ENCODE results near the gene AIFM2. TPM values are rescaled to one million over a fixed set of nuclear protein-coding genes. Genes with fewer than 3 reads are reported as not detected.

Gene AIFM2
- total and polyA plus RNA-seq, 2 donors (not counting 1 experiment from before 2014, with no cell fraction given) = 11.1 to 15.5 TPM

DNA sequence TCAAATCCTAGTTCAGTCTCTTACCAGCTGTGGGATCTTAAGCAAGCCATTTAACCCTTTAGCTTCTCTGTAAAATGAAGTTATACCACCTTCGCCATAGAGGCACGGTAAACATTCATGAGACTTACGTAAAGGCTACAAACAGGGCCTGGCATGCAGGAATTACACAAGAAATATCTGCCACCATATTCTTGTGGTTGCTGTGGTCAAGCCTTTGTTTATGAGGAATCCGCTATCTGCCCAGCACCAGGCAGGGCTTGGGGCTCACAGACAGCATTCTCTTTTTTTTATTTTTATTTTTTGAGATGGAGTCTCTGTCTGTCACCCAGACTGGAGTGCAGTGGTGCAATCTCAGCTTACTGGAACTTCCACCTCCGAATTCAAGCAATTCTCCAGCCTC lies 9.9 kb downstream of the AIFM2 start:
- no peak for TF ChIP-seq EZH2 (IDR thresholded peaks at IDR 0.05; ENCODE audit: low read length, missing control alignments)

DNA sequence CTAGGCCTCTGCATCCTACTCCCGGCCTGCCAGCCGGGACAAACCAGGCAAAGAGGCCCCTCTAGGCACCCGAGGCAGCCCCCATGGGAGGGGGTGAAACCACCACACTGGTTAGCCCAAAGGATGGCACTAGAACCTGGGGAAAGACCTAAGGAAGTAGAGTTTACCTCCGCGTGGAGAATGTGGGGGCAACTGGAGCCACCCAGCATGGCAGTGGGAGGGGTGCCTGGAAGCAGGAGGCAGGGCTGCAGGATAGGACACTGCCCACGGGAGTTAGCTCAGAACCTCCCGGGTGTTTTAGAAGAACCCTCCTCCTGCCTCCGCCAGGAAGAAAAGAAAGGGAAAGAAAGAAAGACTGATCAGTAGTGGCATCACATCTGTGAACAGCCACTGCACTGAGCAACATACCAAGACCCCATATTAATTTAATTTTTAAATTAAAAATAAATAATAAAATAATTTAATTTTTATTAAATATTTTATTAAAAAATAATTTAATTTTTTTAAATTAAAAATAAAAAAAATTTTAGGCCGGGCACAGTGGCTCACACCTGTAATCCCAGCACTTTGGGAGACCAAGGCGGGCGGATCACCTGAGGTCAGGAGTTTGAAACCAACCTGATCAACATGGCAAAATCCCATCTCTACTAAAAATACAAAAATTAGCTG lies 11.2 kb downstream of the AIFM2 start:
- Histone ChIP-seq H3K27ac (ENCODE audit: insufficient read depth, low read length) (no peak overlapping the region), H3K9ac (ENCODE audit: insufficient read depth, low read length) (no peak overlapping the region), H3K4me2 (ENCODE audit: extremely low read depth, insufficient read depth, low read length) (no peak overlapping the region), H3K9me3 (ENCODE audit: control insufficient read depth, insufficient read depth, low read depth, low read length) (no peaks in the 10 kb centered on the region), H3K4me1 (ENCODE audit: control insufficient read depth, extremely low read depth, insufficient read depth, low read length) (no peaks in the 10 kb centered on the region), H3K27me3 (ENCODE audit: control insufficient read depth, insufficient read depth, low read length) (no peaks in the 10 kb centered on the region), H4K20me1 (ENCODE audit: control insufficient read depth, extremely low read depth, insufficient read depth, low read length) (no peaks in the 10 kb centered on the region), H3K36me3 (ENCODE audit: control insufficient read depth, insufficient read depth, low read length) (peaks cover 6% of the 10 kb centered on the region), H3K79me2 (ENCODE audit: control insufficient read depth, insufficient read depth, low read length) (no peaks in the 10 kb centered on the region), H3K4me3 (replicated peaks in 1 of 4; ENCODE audit: control extremely low read depth in 1 of 4, insufficient read depth in 1 of 4, low read depth in 3 of 4, low read length in 4 of 4) (no peak overlapping the region), H2AFZ (ENCODE audit: low read length) (no peak overlapping the region)
- TF ChIP-seq EZH2 (IDR thresholded peaks at IDR 0.05; ENCODE audit: low read length, missing control alignments) = no peak
- TF ChIP-seq, protein P1, sequence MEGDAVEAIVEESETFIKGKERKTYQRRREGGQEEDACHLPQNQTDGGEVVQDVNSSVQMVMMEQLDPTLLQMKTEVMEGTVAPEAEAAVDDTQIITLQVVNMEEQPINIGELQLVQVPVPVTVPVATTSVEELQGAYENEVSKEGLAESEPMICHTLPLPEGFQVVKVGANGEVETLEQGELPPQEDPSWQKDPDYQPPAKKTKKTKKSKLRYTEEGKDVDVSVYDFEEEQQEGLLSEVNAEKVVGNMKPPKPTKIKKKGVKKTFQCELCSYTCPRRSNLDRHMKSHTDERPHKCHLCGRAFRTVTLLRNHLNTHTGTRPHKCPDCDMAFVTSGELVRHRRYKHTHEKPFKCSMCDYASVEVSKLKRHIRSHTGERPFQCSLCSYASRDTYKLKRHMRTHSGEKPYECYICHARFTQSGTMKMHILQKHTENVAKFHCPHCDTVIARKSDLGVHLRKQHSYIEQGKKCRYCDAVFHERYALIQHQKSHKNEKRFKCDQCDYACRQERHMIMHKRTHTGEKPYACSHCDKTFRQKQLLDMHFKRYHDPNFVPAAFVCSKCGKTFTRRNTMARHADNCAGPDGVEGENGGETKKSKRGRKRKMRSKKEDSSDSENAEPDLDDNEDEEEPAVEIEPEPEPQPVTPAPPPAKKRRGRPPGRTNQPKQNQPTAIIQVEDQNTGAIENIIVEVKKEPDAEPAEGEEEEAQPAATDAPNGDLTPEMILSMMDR (conservative IDR thresholded peaks at IDR 0.05 in 1 of 2, IDR thresholded peaks at IDR 0.05 in 1 of 2; ENCODE audit: low read depth in 1 of 2, low read length in 2 of 2) = no peak
- DNase-seq (ENCODE audit: low read depth in 2 of 2) = no peak

More for the DNA sequence above, 9.9 kb downstream of the AIFM2 start:
- H3K9me3 ChIP-seq (ENCODE audit: control insufficient read depth, insufficient read depth, low read depth, low read length) = no peaks in the 10 kb centered on the region
- H3K9ac ChIP-seq (ENCODE audit: insufficient read depth, low read length) = no peak overlapping the region
- peak; percentile 8 to 41 for DNase-seq (ENCODE audit: low read depth in 2 of 2)
- H3K4me3 ChIP-seq (replicated peaks in 1 of 4; ENCODE audit: control extremely low read depth in 1 of 4, insufficient read depth in 1 of 4, low read depth in 3 of 4, low read length in 4 of 4) = no peak overlapping the region
- H3K27ac ChIP-seq (ENCODE audit: insufficient read depth, low read length) = no peak overlapping the region
- no peaks in the 10 kb centered on the region for H3K4me1 ChIP-seq (ENCODE audit: control insufficient read depth, extremely low read depth, insufficient read depth, low read length)
- H3K79me2 ChIP-seq (ENCODE audit: control insufficient read depth, insufficient read depth, low read length) = no peaks in the 10 kb centered on the region
- H3K4me2 ChIP-seq (ENCODE audit: extremely low read depth, insufficient read depth, low read length) = no peak overlapping the region
- H4K20me1 ChIP-seq (ENCODE audit: control insufficient read depth, extremely low read depth, insufficient read depth, low read length) = no peaks in the 10 kb centered on the region
- H3K36me3 ChIP-seq (ENCODE audit: control insufficient read depth, insufficient read depth, low read length) = peaks cover 5% of the 10 kb centered on the region
- H2AFZ ChIP-seq (ENCODE audit: low read length) = no peak overlapping the region
- H3K27me3 ChIP-seq (ENCODE audit: control insufficient read depth, insufficient read depth, low read length) = no peaks in the 10 kb centered on the region

DNA sequence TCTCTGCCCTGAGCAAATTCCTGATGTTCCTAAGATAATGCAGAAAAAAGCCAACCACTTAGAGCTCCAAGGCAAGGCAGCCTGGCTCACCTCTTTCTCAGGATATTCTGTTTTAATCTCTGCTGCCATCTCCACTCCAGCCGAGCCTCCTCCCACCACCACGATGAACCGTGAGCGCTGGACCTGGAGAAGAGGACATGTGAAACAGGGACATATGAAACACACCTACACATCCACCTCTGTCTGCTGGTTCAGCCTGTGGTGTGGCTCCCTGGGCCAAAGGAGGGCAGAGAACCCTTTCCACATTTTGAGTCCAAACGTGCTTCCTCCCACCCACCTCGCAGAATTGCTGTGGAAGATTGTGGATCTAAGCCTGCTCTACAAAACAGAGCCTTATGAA lies 12.2 kb downstream of the AIFM2 start:
- Histone ChIP-seq H2AFZ (ENCODE audit: low read length) (no peak overlapping the region), H3K4me1 (ENCODE audit: control insufficient read depth, extremely low read depth, insufficient read depth, low read length) (no peaks in the 10 kb centered on the region), H3K27ac (ENCODE audit: insufficient read depth, low read length) (no peak overlapping the region), H3K4me2 (ENCODE audit: extremely low read depth, insufficient read depth, low read length) (no peak overlapping the region), H4K20me1 (ENCODE audit: control insufficient read depth, extremely low read depth, insufficient read depth, low read length) (no peaks in the 10 kb centered on the region), H3K27me3 (ENCODE audit: control insufficient read depth, insufficient read depth, low read length) (no peaks in the 10 kb centered on the region), H3K36me3 (ENCODE audit: control insufficient read depth, insufficient read depth, low read length) (peaks cover 6% of the 10 kb centered on the region), H3K4me3 (replicated peaks in 1 of 4; ENCODE audit: control extremely low read depth in 1 of 4, insufficient read depth in 1 of 4, low read depth in 3 of 4, low read length in 4 of 4) (no peak overlapping the region), H3K79me2 (ENCODE audit: control insufficient read depth, insufficient read depth, low read length) (no peaks in the 10 kb centered on the region), H3K9ac (ENCODE audit: insufficient read depth, low read length) (no peak overlapping the region), H3K9me3 (ENCODE audit: control insufficient read depth, insufficient read depth, low read depth, low read length) (no peaks in the 10 kb centered on the region)
- DNase-seq (ENCODE audit: low read depth in 2 of 2) = no peak
- TF ChIP-seq, protein P1 (conservative IDR thresholded peaks at IDR 0.05 in 1 of 2, IDR thresholded peaks at IDR 0.05 in 1 of 2; ENCODE audit: low read depth in 1 of 2, low read length in 2 of 2) = no peak
- TF ChIP-seq EZH2 (IDR thresholded peaks at IDR 0.05; ENCODE audit: low read length, missing control alignments) = no peak
